Left kidney (tissue), 2 donors: ENCODE measurements around the gene GRHPR. TPM values are rescaled to one million over a fixed set of nuclear protein-coding genes. Genes with fewer than 3 reads are reported as not detected.
"Not testable (repeated sequence)": the region's sequence is repeated elsewhere in the genome, so short reads cannot be mapped to it uniquely, and the experiment has no call there.

Experiments used
- DNase-seq: peaks from one replicate; pipeline ENCODE4 v3.0.0-alpha.2; 2013
- polyA plus RNA-seq: library from polyadenylated mRNA; unstranded; fragments of 120-200 nt; gene quantifications from one replicate; pipeline ENCODE4 v1.2.1, GENCODE V29; 2013; ENCODE audit not compliant: insufficient read length

The GRHPR gene
- polyA plus RNA-seq, 1 donor: 124 TPM

GRCh38 chr9:37420271-37421215, 2.0 kb upstream of the GRHPR start:
- DNase-seq: no peak

GRCh38 chr9:37421914-37422288, 595 bp upstream of the GRHPR start:
- DNase-seq: no peak

- DNase-seq: no peak
Measured at GRCh38 chr9:37423508-37423907, 1.0 kb downstream of the GRHPR start.

- DNase-seq: no peak
Measured at GRCh38 chr9:37424204-37424685, 1.7 kb downstream of the GRHPR start.

GRCh38 chr9:37424686-37425297, 2.3 kb downstream of the GRHPR start:
- no peak for DNase-seq

GRCh38 chr9:37425298-37425752, 2.8 kb downstream of the GRHPR start:
- DNase-seq: no peak

GRCh38 chr9:37426431-37426830, 3.9 kb downstream of the GRHPR start:
- DNase-seq: not testable (repeated sequence)

GRCh38 chr9:37426846-37427245, 4.3 kb downstream of the GRHPR start:
- DNase-seq: no peak

- no peak for DNase-seq
Measured at GRCh38 chr9:37428345-37428744, 5.8 kb downstream of the GRHPR start.

GRCh38 chr9:37429441-37430285, 7.2 kb downstream of the GRHPR start:
- DNase-seq: no peak

GRCh38 chr9:37430841-37431597, 8.5 kb downstream of the GRHPR start:
- DNase-seq: no peak

- no peak for DNase-seq
Measured at GRCh38 chr9:37432020-37432419, 9.5 kb downstream of the GRHPR start.

- peak; percentile 34 for DNase-seq
Measured at GRCh38 chr9:37433867-37434371, 11.4 kb downstream of the GRHPR start.

- no peak for DNase-seq
Measured at GRCh38 chr9:37436540-37436939, 14.0 kb downstream of the GRHPR start.

GRCh38 chr9:37437010-37437409, 14.5 kb downstream of the GRHPR start:
- no peak for DNase-seq

GRCh38 chr9:37437621-37438020, 15.1 kb downstream of the GRHPR start:
- no peak for DNase-seq

GRCh38 chr9:37438359-37438758, 15.9 kb downstream of the GRHPR start:
- DNase-seq: no peak

GRCh38 chr9:37441776-37442370, 19.4 kb downstream of the GRHPR start:
- DNase-seq: no peak

GRCh38 chr9:37442556-37442955, 20.1 kb downstream of the GRHPR start:
- no peak for DNase-seq

- DNase-seq: no peak
Measured at GRCh38 chr9:37443566-37443965, 21.1 kb downstream of the GRHPR start.

GRCh38 chr9:37444890-37445289, 22.4 kb downstream of the GRHPR start:
- no peak for DNase-seq
